ENCODE measurements around the gene ATP6AP1.

The ATP6AP1 gene

DNA sequence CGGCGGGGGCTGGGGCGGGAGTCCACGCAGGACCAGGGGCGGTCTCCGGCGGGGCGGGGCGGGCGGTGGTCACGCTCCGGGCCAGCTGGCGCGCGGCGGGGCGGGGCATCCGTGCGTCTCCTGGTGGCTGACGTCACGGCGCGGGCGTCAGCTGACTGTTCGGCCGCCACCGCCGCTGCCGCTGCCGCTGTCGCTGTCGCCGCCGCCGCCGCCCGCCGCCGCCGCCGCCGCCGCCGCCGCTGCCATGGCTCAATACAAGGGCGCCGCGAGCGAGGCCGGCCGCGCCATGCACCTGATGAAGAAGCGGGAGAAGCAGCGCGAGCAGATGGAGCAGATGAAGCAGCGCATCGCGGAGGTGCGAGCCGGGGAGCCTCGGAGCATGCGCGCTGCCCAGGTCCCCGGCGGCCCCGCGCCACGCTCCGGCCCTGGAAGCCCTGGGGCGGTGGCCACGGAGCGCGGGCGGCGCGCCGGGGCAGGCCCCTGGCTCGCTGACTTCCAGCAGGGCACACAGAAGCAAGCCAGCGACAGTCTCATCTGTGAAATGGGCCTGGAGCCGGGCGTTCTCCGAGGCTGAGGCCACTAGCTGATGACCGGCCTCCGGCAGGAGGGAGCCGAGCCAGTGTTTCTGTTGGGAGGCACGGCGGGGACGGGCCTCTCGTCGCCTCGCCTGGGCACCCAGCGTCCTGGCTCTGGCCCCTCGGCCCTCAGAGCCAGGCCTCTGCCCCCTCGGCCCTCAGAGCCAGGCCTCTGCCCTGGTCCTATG lies 15.7 kb downstream of the ATP6AP1 start, which contains the start of gene FAM50A:
Gene FAM50A (plus strand): TSS at position 150 of the 763 bp plus-strand sequence. CDS start 95 bp downstream, at position 245.
- Histone ChIP-seq H3K4me3 (ENCODE audit: low read depth in 1 of 5, low read length in 5 of 5) (peak within 1 kb of the TSS; percentile 43 to 72 (median 61)), H3K4me1 (ENCODE audit: control insufficient read depth in 5 of 5, insufficient read depth in 5 of 5, low read length in 5 of 5) (peaks cover 0 to 26% (median 18%) of the 10 kb centered on the region in 5 donors), H3K9ac (ENCODE audit: low read length in 5 of 5) (peak within 1 kb of the TSS in 4 of 5 donors; percentile 48 to 78 (median 70)), H3K9me3 (ENCODE audit: control insufficient read depth in 5 of 5, low read length in 5 of 5) (no peaks in the 10 kb centered on the region), H3K27me3 (ENCODE audit: control insufficient read depth in 5 of 5, insufficient read depth in 4 of 5, low read length in 5 of 5) (peaks cover 0 to 10% (median 4%) of the 10 kb centered on the region in 5 donors), H3K27ac (ENCODE audit: low read depth, low read length) (peak within 1 kb of the TSS; percentile 57), H3K36me3 (ENCODE audit: control insufficient read depth in 5 of 5, insufficient read depth in 5 of 5, low read length in 5 of 5) (peaks cover 0 to 62% (median 33%) of the 10 kb centered on the region in 5 donors)

DNA sequence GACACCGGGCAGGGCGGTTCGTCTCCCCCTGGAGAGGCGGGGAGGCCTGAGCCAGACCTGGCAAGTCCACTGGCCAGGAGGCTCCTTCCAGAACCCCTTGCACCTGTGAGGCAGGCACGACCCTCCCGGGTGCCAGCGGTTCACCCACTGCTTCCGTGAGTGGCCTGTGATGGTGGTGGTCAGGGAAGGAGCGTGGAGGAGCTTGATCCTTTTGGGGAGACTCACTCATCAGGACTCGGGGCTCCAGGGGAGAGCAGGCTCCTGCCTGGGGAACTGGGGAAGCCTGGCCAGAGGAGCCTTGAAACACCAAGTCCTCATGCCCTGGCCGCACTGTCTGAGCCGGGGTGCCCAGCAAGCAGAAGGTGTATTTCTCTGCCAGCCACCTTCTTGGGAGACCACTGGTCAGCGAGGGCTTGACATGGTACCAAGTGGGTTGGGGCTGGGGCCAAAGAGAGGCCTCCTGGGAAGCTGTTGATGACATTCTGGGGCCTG lies 16.3 kb downstream of the ATP6AP1 start:
- Histone ChIP-seq H3K9me3 (ENCODE audit: control insufficient read depth in 5 of 5, low read length in 5 of 5) (no peaks in the 10 kb centered on the region), H3K9ac (ENCODE audit: low read length in 5 of 5) (peak overlapping the region in 4 of 5 donors; percentile 48 to 78 (median 70)), H3K27ac (ENCODE audit: low read depth, low read length) (peak overlapping the region; percentile 57), H3K36me3 (ENCODE audit: control insufficient read depth in 5 of 5, insufficient read depth in 5 of 5, low read length in 5 of 5) (peaks cover 0 to 64% (median 39%) of the 10 kb centered on the region in 5 donors), H3K4me3 (ENCODE audit: low read depth in 1 of 5, low read length in 5 of 5) (peak overlapping the region; percentile 36 to 72 (median 61)), H3K4me1 (ENCODE audit: control insufficient read depth in 5 of 5, insufficient read depth in 5 of 5, low read length in 5 of 5) (peaks cover 0 to 26% (median 18%) of the 10 kb centered on the region in 5 donors), H3K27me3 (ENCODE audit: control insufficient read depth in 5 of 5, insufficient read depth in 4 of 5, low read length in 5 of 5) (peaks cover 0 to 13% (median 4%) of the 10 kb centered on the region in 5 donors)

DNA sequence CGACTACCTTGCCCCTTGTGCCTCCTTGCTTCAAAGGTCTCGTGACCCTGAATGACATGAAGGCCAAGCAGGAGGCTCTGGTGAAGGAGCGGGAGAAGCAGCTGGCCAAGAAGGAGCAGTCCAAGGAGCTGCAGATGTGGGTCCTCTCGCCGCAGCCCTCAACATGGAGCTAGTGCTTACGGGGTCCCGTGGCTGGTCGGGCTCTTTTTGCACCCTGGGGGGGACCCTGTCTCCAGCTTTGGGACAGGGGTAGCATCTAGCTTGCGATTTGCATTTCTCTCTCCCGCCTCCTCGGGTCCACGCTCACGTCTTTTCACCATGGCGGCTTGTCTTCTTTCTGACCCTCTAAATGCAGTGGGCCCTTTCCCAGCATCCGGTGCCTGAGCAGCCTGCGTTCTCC lies 17.3 kb downstream of the ATP6AP1 start:
- Histone ChIP-seq H3K36me3 (ENCODE audit: control insufficient read depth in 5 of 5, insufficient read depth in 5 of 5, low read length in 5 of 5) (peaks cover 0 to 66% (median 40%) of the 10 kb centered on the region in 5 donors), H3K4me3 (ENCODE audit: low read depth in 1 of 5, low read length in 5 of 5) (no peak overlapping the region), H3K27ac (ENCODE audit: low read depth, low read length) (no peak overlapping the region), H3K9ac (ENCODE audit: low read length in 5 of 5) (no peak overlapping the region), H3K4me1 (ENCODE audit: control insufficient read depth in 5 of 5, insufficient read depth in 5 of 5, low read length in 5 of 5) (peaks cover 0 to 26% (median 18%) of the 10 kb centered on the region in 5 donors), H3K9me3 (ENCODE audit: control insufficient read depth in 5 of 5, low read length in 5 of 5) (no peaks in the 10 kb centered on the region), H3K27me3 (ENCODE audit: control insufficient read depth in 5 of 5, insufficient read depth in 4 of 5, low read length in 5 of 5) (peaks cover 0 to 13% (median 7%) of the 10 kb centered on the region in 5 donors)

DNA sequence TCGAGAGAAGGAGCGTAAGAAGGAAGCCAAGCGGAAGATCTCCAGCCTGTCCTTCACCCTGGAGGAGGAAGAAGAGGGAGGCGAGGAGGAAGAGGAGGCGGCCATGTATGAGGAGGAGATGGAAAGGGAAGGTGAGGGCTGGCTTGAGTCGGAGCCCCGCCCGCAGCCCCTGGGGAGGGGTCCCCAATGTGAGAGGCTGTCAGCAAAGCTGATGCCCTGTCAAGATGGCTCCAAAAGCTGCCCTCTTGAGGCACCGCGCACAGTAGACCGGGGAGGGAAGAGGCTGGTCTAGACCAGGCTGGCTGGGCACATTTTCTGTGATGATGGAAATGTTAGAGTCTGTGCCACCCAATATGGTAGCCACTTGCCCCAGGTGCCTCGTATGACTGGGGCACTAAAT lies 18.0 kb downstream of the ATP6AP1 start:
- Histone ChIP-seq H3K4me3 (ENCODE audit: low read depth in 1 of 5, low read length in 5 of 5) (no peak overlapping the region), H3K27ac (ENCODE audit: low read depth, low read length) (no peak overlapping the region), H3K9ac (ENCODE audit: low read length in 5 of 5) (no peak overlapping the region), H3K4me1 (ENCODE audit: control insufficient read depth in 5 of 5, insufficient read depth in 5 of 5, low read length in 5 of 5) (peaks cover 0 to 26% (median 18%) of the 10 kb centered on the region in 5 donors), H3K9me3 (ENCODE audit: control insufficient read depth in 5 of 5, low read length in 5 of 5) (no peaks in the 10 kb centered on the region), H3K27me3 (ENCODE audit: control insufficient read depth in 5 of 5, insufficient read depth in 4 of 5, low read length in 5 of 5) (peaks cover 3 to 13% (median 7%) of the 10 kb centered on the region in 5 donors), H3K36me3 (ENCODE audit: control insufficient read depth in 5 of 5, insufficient read depth in 5 of 5, low read length in 5 of 5) (peaks cover 0 to 66% (median 40%) of the 10 kb centered on the region in 5 donors)

DNA sequence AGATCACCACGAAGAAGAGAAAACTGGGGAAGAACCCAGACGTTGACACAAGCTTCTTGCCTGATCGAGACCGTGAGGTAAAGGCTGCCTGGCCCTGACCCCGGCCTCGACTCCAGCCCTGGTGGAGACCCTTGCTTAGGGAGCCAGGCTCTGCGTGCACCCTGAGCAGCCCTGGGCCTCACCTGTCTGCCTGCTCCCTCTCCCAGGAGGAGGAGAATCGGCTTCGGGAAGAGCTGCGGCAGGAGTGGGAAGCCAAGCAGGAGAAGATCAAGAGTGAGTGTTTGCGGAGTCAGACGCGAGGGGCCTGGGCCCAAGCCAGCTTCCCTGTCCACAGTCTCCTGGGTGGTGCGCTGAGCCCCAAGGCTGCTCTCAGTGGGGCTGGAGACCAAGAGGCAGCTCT lies 20.0 kb downstream of the ATP6AP1 start:
- H3K27me3 ChIP-seq (ENCODE audit: control insufficient read depth in 5 of 5, insufficient read depth in 4 of 5, low read length in 5 of 5) = peaks cover 3 to 13% (median 7%) of the 10 kb centered on the region in 5 donors
- H3K4me1 ChIP-seq (ENCODE audit: control insufficient read depth in 5 of 5, insufficient read depth in 5 of 5, low read length in 5 of 5) = peaks cover 0 to 23% (median 16%) of the 10 kb centered on the region in 5 donors
- no peaks in the 10 kb centered on the region for H3K9me3 ChIP-seq (ENCODE audit: control insufficient read depth in 5 of 5, low read length in 5 of 5)
- no peak overlapping the region for H3K27ac ChIP-seq (ENCODE audit: low read depth, low read length)
- no peak overlapping the region for H3K9ac ChIP-seq (ENCODE audit: low read length in 5 of 5)
- peaks cover 0 to 58% (median 35%) of the 10 kb centered on the region in 5 donors for H3K36me3 ChIP-seq (ENCODE audit: control insufficient read depth in 5 of 5, insufficient read depth in 5 of 5, low read length in 5 of 5)
- no peak overlapping the region for H3K4me3 ChIP-seq (ENCODE audit: low read depth in 1 of 5, low read length in 5 of 5)

DNA sequence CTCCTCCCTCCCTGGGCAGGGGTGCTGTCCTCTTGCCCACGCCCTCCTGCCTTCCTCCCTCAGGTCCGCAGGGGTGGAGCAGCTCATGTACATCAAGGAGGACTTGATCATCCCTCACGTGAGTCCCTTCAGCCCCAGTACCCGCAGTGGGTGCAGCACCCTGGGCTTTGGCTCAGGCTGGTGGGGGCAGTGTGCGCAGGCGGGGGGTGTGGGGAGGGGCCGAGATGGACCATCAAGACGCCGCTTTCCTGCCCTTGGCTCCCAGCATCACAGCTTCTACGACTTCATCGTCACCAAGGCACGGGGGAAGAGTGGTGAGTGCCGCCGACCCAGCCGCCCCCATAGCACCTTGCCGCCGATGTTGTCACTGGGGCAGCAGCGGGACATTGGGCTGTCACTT lies 21.1 kb downstream of the ATP6AP1 start:
- H3K36me3 ChIP-seq (ENCODE audit: control insufficient read depth in 5 of 5, insufficient read depth in 5 of 5, low read length in 5 of 5) = peaks cover 0 to 58% (median 35%) of the 10 kb centered on the region in 5 donors
- H3K9ac ChIP-seq (ENCODE audit: low read length in 5 of 5) = no peak overlapping the region
- H3K27ac ChIP-seq (ENCODE audit: low read depth, low read length) = no peak overlapping the region

DNA sequence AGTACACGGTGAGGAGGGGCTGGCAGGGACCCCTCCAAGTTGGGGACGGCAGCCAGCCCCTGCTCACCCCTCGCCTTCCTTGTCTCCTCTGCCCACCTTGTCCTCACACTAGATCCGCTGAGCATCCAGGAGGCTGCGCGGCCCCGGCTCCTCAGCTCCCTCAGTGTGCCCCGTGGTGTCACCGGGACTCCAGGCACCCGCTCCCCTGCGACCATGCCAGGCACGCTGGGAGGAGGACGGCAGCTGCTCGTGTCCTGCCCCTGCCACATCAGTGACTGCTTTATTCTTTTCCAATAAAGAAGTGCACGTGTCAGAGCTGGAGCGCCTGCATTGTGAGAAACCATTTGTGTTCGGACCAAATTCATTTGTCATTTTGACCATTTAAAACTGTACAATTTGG lies 21.8 kb downstream of the ATP6AP1 start:
- no peak overlapping the region for H3K27ac ChIP-seq (ENCODE audit: low read depth, low read length)

More for the DNA sequence above, 21.1 kb downstream of the ATP6AP1 start:
- no peak overlapping the region for H3K4me3 ChIP-seq (ENCODE audit: low read depth in 1 of 5, low read length in 5 of 5)
- H3K4me1 ChIP-seq (ENCODE audit: control insufficient read depth in 5 of 5, insufficient read depth in 5 of 5, low read length in 5 of 5) = peaks cover 0 to 18% (median 10%) of the 10 kb centered on the region in 5 donors
- H3K27me3 ChIP-seq (ENCODE audit: control insufficient read depth in 5 of 5, insufficient read depth in 4 of 5, low read length in 5 of 5) = peaks cover 3 to 12% (median 10%) of the 10 kb centered on the region in 5 donors
- no peaks in the 10 kb centered on the region for H3K9me3 ChIP-seq (ENCODE audit: control insufficient read depth in 5 of 5, low read length in 5 of 5)

DNA sequence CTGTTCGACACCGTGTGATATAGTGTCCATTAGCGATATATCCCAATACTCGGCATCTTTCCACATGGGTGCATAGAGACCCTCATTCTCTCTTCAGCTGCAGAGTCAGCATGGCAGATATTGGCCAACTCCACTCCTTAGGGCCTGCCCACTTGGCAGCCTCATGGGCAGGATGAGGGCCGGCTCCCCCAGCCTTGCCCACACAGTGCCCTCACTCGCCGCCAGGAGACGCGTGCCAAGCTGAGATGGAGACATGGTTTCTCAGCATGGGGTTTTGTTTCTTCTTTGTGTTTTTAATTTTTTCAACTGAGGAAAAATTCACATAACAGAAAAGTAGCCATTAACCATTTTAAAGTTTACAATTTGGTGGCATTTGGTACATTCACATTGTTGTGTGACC lies 24.3 kb downstream of the ATP6AP1 start:
- Histone ChIP-seq H3K9me3 (ENCODE audit: control insufficient read depth in 5 of 5, low read length in 5 of 5) (no peaks in the 10 kb centered on the region), H3K36me3 (ENCODE audit: control insufficient read depth in 5 of 5, insufficient read depth in 5 of 5, low read length in 5 of 5) (peaks cover 0 to 37% (median 31%) of the 10 kb centered on the region in 5 donors), H3K9ac (ENCODE audit: low read length in 5 of 5) (no peak overlapping the region), H3K27me3 (ENCODE audit: control insufficient read depth in 5 of 5, insufficient read depth in 4 of 5, low read length in 5 of 5) (peaks cover 2 to 10% (median 6%) of the 10 kb centered on the region in 5 donors), H3K4me3 (ENCODE audit: low read depth in 1 of 5, low read length in 5 of 5) (no peak overlapping the region), H3K4me1 (ENCODE audit: control insufficient read depth in 5 of 5, insufficient read depth in 5 of 5, low read length in 5 of 5) (peaks cover 0 to 3% (median 0%) of the 10 kb centered on the region in 5 donors), H3K27ac (ENCODE audit: low read depth, low read length) (no peak overlapping the region)

More for the DNA sequence above, 21.8 kb downstream of the ATP6AP1 start:
- Histone ChIP-seq H3K9ac (ENCODE audit: low read length in 5 of 5) (no peak overlapping the region), H3K4me1 (ENCODE audit: control insufficient read depth in 5 of 5, insufficient read depth in 5 of 5, low read length in 5 of 5) (peaks cover 0 to 11% (median 3%) of the 10 kb centered on the region in 5 donors), H3K36me3 (ENCODE audit: control insufficient read depth in 5 of 5, insufficient read depth in 5 of 5, low read length in 5 of 5) (peaks cover 0 to 58% (median 35%) of the 10 kb centered on the region in 5 donors), H3K27me3 (ENCODE audit: control insufficient read depth in 5 of 5, insufficient read depth in 4 of 5, low read length in 5 of 5) (peaks cover 3 to 11% (median 8%) of the 10 kb centered on the region in 5 donors), H3K4me3 (ENCODE audit: low read depth in 1 of 5, low read length in 5 of 5) (no peak overlapping the region), H3K9me3 (ENCODE audit: control insufficient read depth in 5 of 5, low read length in 5 of 5) (no peaks in the 10 kb centered on the region)

DNA sequence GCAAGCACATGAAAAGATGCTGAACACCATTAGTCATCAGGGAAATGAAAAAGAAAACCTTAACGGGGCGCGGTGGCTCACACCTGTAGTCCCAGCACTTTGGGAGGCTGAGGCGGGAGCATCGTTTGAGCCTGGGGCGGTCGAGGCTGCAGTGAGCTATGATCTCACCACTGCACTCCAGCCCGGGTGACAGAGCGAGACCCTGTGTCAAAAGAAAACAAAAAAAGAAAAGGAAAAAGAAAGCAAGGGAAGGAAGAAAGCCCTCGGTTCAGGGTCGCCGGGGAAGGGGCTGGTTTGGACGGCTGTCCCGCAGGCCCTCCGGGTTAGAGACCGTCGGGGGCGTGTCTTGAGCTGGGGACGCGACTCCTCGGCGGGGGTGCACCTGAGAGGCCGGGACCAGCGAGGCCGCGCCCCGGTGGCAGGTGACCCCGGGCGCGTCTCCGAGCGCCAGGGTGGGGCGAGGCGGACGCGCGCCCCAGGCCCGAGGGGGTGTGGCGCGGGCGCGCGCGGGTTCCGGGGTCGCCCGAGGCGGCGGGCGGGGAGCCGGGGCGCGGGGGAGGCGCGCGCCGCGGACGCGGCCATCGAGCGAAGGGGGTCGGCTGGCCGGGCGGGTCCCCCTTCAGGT lies 29.1 kb downstream of the ATP6AP1 start:
- H3K9ac ChIP-seq (ENCODE audit: low read length in 5 of 5) = peak overlapping the region in 1 of 5 donors; percentile 7
- H3K27me3 ChIP-seq (ENCODE audit: control insufficient read depth in 5 of 5, insufficient read depth in 4 of 5, low read length in 5 of 5) = peaks cover 0 to 6% (median 2%) of the 10 kb centered on the region in 5 donors
- H3K27ac ChIP-seq (ENCODE audit: low read depth, low read length) = no peak overlapping the region
- H3K4me3 ChIP-seq (ENCODE audit: low read depth in 1 of 5, low read length in 5 of 5) = peak overlapping the region in 4 of 5 donors; percentile 50 to 74 (median 57)
- H3K4me1 ChIP-seq (ENCODE audit: control insufficient read depth in 5 of 5, insufficient read depth in 5 of 5, low read length in 5 of 5) = peaks cover 0 to 20% (median 12%) of the 10 kb centered on the region in 5 donors
- H3K9me3 ChIP-seq (ENCODE audit: control insufficient read depth in 5 of 5, low read length in 5 of 5) = no peaks in the 10 kb centered on the region
- H3K36me3 ChIP-seq (ENCODE audit: control insufficient read depth in 5 of 5, insufficient read depth in 5 of 5, low read length in 5 of 5) = peaks cover 0 to 20% (median 14%) of the 10 kb centered on the region in 5 donors

All from subcutaneous abdominal adipose tissue (tissue), 5 donors.